ENCODE measurements around the gene ISCU.

GRCh38 chr12:108602976-108603704, 40.7 kb downstream of the ISCU start:
- TF ChIP-seq CTCF (conservative IDR thresholded peaks at IDR 0.05 in 1 of 2, IDR thresholded peaks at IDR 0.05 in 1 of 2; ENCODE audit: low read depth in 1 of 2, low read length in 2 of 2) (no peak), EZH2 (IDR thresholded peaks at IDR 0.05; ENCODE audit: low read length, missing control alignments) (no peak)

Data from fibroblast of lung (primary cell).